Epithelial cell of proximal tubule (primary cell): ENCODE results near the gene CLEC14A. TPM values are rescaled to one million over a fixed set of nuclear protein-coding genes. Genes with fewer than 3 reads are reported as not detected.

Experiments used
- DNase-seq: peaks from one replicate; pipeline ENCODE4 v3.0.0-alpha.2; 2011; ENCODE audit warnings: low read depth
- H3K4me3 ChIP-seq: 2 replicates; pipeline ENCODE4 v1.5.1; 2011; ENCODE audit warnings: low read depth, mild to moderate bottlenecking, low read length
- total RNA-seq: library from RNA; depleted of rRNA; stranded (reverse); fragments of >200 nt; gene quantifications from 2 replicates; pipeline ENCODE4 v1.2.3, GENCODE V29; 2015
- TF ChIP-seq, protein P1 (sequence below): conservative IDR thresholded peaks from 2 replicates; pipeline ENCODE4 v1.5.1; 2012; ENCODE audit warnings: low read depth, mild to moderate bottlenecking, low read length

Gene CLEC14A
- total RNA-seq, 1 donor from 2014 or later: not detected

- DNase-seq: no peak
- TF ChIP-seq, protein P1, sequence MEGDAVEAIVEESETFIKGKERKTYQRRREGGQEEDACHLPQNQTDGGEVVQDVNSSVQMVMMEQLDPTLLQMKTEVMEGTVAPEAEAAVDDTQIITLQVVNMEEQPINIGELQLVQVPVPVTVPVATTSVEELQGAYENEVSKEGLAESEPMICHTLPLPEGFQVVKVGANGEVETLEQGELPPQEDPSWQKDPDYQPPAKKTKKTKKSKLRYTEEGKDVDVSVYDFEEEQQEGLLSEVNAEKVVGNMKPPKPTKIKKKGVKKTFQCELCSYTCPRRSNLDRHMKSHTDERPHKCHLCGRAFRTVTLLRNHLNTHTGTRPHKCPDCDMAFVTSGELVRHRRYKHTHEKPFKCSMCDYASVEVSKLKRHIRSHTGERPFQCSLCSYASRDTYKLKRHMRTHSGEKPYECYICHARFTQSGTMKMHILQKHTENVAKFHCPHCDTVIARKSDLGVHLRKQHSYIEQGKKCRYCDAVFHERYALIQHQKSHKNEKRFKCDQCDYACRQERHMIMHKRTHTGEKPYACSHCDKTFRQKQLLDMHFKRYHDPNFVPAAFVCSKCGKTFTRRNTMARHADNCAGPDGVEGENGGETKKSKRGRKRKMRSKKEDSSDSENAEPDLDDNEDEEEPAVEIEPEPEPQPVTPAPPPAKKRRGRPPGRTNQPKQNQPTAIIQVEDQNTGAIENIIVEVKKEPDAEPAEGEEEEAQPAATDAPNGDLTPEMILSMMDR: no peak
- H3K4me3 ChIP-seq: no peak overlapping the region
These were observed 5.7 kb upstream of the CLEC14A start for GRCh38 chr14:38261620-38262019.

GRCh38 chr14:38257507-38257906 is 1.6 kb upstream of the CLEC14A start:
- no peak overlapping the region for H3K4me3 ChIP-seq
- TF ChIP-seq, protein P1: no peak
- DNase-seq: no peak

DNA sequence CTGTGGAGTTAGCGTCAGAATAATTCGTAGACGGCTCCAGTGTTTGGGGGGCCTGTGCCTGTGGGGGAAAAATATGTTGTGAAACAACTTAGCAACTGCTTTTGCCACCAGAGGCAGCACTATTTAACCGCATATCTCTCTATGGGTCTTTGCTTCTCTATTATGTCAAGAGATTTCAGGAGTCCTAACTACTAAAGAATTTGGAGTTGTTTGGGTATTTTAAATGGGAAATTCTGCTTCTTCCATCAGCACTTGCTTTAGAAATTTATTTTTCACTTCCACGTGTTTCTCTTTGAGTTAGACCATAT is 594 bp upstream of the CLEC14A start:
- DNase-seq: no peak
- H3K4me3 ChIP-seq: no peak overlapping the region
- TF ChIP-seq, protein P1: no peak

- H3K4me3 ChIP-seq: no peak overlapping the region
- TF ChIP-seq, protein P1: no peak
- no peak for DNase-seq
These were observed 553 bp downstream of the CLEC14A start for GRCh38 chr14:38255408-38255672.

DNA sequence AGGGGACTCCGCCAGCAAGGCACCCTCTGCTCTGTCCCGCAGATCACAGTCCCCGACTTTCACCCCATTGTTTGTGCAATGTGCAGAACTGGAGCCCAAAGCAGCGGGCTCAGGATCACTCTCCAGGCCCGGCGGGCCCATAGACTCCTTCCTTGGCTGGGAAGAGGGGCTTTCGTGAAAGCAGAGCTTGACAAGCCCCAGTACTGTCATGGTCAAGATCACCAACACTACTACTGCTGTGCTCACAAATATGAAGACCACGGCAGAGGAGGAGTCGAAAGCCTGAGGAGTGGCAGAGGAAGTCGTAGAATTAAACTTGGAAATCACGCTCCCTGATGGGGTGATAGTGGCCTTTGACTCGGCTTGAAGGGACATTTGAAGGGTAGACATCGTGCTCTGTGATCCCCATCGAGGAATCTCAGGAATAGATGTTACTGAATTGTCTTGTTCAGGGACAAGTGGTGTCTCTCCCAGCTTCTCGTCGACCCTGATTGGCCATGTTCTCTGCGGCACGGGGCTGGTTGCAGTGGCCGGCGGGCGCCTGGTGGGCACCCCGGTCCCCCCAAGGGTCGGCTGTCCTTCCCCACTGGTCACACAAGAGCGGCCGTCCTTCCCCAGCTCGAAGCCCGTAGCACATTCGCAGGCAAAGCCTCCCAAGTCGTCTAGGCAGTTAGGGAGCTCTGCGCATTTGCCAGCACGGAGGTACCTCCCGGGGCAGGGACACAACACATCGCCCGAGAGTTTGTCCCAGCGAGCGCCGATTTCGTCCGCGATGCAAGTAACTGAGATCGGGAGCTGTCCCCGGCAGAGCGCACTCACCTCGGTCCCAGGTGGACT is 1.1 kb downstream of the CLEC14A start:
- H3K4me3 ChIP-seq: no peak overlapping the region
- TF ChIP-seq, protein P1: no peak
- DNase-seq: no peak

GRCh38 chr14:38253676-38254075 is 2.2 kb downstream of the CLEC14A start:
- DNase-seq: no peak
- no peak overlapping the region for H3K4me3 ChIP-seq
- TF ChIP-seq, protein P1: no peak

- no peak overlapping the region for H3K4me3 ChIP-seq
- DNase-seq: no peak
- TF ChIP-seq, protein P1: no peak
These were observed 3.7 kb downstream of the CLEC14A start for GRCh38 chr14:38252066-38252710.
